Stomach (tissue), 19 donors: ENCODE results near the gene CRTAC1. TPM values are rescaled to one million over a fixed set of nuclear protein-coding genes. Genes with fewer than 3 reads are reported as not detected.
A peak's percentile ranks its signal among the peaks of the same experiment; 100 is the strongest.

ENCODE experiments used
- DNase-seq, 2 donors: peaks; one replicate each; pipeline versions ENCODE4 v3.0.0 to v3.0.0-alpha.2; 2013 to 2019
- H3K27ac ChIP-seq, 5 donors: fragments of 200-600 bp in 4 of 5; sonication (generic) in 4 of 5; one replicate each; pipeline ENCODE4 v1.5.1; 2013 to 2019; ENCODE audit warnings: mild to moderate bottlenecking in 1 of 5, moderate library complexity in 1 of 5
- H3K27me3 ChIP-seq, 3 donors: fragments of 200-600 bp; sonication (generic); one replicate each; pipeline ENCODE4 v1.5.1; 2017 to 2019; ENCODE audit warnings: mixed run types in 1 of 3
- H3K36me3 ChIP-seq, 4 donors: fragments of 200-600 bp; sonication (generic); 1 replicate in 3 of 4; 2 replicates in 1 of 4; pipeline ENCODE4 v1.5.1; 2016 to 2019
- H3K4me1 ChIP-seq, 4 donors: fragments of 200-600 bp; sonication (generic); one replicate each; pipeline ENCODE4 v1.5.1; 2016 to 2019
- H3K4me3 ChIP-seq, 4 donors: fragments of 200-600 bp; sonication (generic) in 3 of 4; one replicate each; pipeline ENCODE4 v1.5.1; 2016 to 2019; ENCODE audit warnings: mild to moderate bottlenecking in 1 of 4
- H3K9me3 ChIP-seq, 4 donors: fragments of 200-600 bp; sonication (generic); one replicate each; pipeline ENCODE4 v1.5.1; 2016 to 2019
- CTCF ChIP-seq, 7 experiments: fragments of 450-650 bp in 4 of 7; fragments of 200-600 bp in 3 of 7; sonication (generic) in 3 of 7; IDR thresholded peaks; one replicate each; pipeline ENCODE4 v1.5.1; 2016 to 2019; ENCODE audit warnings: antibody characterized with exemption in 7 of 7, control low read depth in 2 of 7, mild to moderate bottlenecking in 1 of 7
- EP300 ChIP-seq: sonication (generic); formaldehyde crosslinking; IDR thresholded peaks from one replicate; pipeline ENCODE4 v1.6.1; 2017; ENCODE audit warnings: antibody characterized with exemption
- POLR2A ChIP-seq, 4 donors: fragments of 450-650 bp; IDR thresholded peaks; one replicate each; pipeline ENCODE4 v1.6.1; 2016; ENCODE audit warnings: antibody characterized with exemption in 4 of 4, control low read depth in 2 of 4, mild to moderate bottlenecking in 1 of 4, moderate library complexity in 1 of 4
- POLR2AphosphoS5 ChIP-seq, 3 donors: sonication (generic); formaldehyde crosslinking; IDR thresholded peaks; one replicate each; pipeline ENCODE4 v1.6.1; 2016; ENCODE audit warnings: antibody characterized with exemption in 3 of 3
- WGBS, 5 donors: extraction: QIAGEN DNeasy Blood & Tissue Kit in 3 of 5; methylation state at CpG; one replicate each; pipeline versions ENCODE4 v1.1.5 to v1.1.7; 2013 to 2018; 5-methylcytosine and 5-hydroxymethylcytosine counted together
- intact Hi-C: fragments of 100-400 bp; cut with DNase I; formaldehyde crosslinking; loops from one replicate; pipeline ENCODE4 v1.15.1; 2023; ENCODE audit warnings: low total_unique reads
- long read RNA-seq, 10 donors: transcript quantifications; one replicate each; lab custom pipeline, GENCODE V29; 2026
- polyA plus RNA-seq, 3 donors: library from polyadenylated mRNA; stranded (reverse); fragments of 200-250 nt; gene quantifications; one replicate each; pipeline ENCODE4 v1.2.3, GENCODE V29; 2013
- total RNA-seq, 5 donors: library from RNA; depleted of rRNA; stranded (reverse); fragments of >200 nt; gene quantifications; one replicate each; pipeline versions ENCODE4 v1.1.0 to v1.2.3, GENCODE V29; 2014 to 2016
- donor health status: healthy with polysubstance abuse.
- donor health status: Bipolar disorder and iron deficiency.
- donor health status: healthy.

CRTAC1 gene, protein sequence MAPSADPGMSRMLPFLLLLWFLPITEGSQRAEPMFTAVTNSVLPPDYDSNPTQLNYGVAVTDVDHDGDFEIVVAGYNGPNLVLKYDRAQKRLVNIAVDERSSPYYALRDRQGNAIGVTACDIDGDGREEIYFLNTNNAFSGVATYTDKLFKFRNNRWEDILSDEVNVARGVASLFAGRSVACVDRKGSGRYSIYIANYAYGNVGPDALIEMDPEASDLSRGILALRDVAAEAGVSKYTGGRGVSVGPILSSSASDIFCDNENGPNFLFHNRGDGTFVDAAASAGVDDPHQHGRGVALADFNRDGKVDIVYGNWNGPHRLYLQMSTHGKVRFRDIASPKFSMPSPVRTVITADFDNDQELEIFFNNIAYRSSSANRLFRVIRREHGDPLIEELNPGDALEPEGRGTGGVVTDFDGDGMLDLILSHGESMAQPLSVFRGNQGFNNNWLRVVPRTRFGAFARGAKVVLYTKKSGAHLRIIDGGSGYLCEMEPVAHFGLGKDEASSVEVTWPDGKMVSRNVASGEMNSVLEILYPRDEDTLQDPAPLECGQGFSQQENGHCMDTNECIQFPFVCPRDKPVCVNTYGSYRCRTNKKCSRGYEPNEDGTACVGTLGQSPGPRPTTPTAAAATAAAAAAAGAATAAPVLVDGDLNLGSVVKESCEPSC
- total RNA-seq: 10 to 100 TPM in 1 of 5 donors, 1 to 10 TPM in 1, under 1 TPM in 1, not detected in 2; 0.37 to 21.4 (median 7.2) TPM
- under 1 TPM; 0.06 to 0.93 (median 0.61) TPM for polyA plus RNA-seq
- long read RNA-seq, donor 1: 0 reads
- long read RNA-seq, donor 2: 0 reads
- long read RNA-seq, donor 3: 0 reads
- long read RNA-seq, donor 4: 0 reads
- long read RNA-seq, donor 5: 0 reads
- long read RNA-seq, donor 6: 0 reads
- long read RNA-seq, donor 7, partial matches to known transcripts: 0 of 2 reads
- long read RNA-seq, donor 7, other reads (novel, unspliced or antisense): 0 of 2 reads
- long read RNA-seq, donor 8: 0 reads
- long read RNA-seq, donor 9: 0 reads
- long read RNA-seq, donor 10: 0 reads

GRCh38 chr10:98030093-98030821 is at the start of gene CRTAC1:
Gene CRTAC1, minus strand, starts transcription at chr10:98030621. Its CDS starts 149 bp downstream, at chr10:98030472.
- H3K9me3 ChIP-seq: no peaks in the 10 kb centered on the region
- intact Hi-C loops: no loop called here
- H3K36me3 ChIP-seq: no peaks in the 10 kb centered on the region
- H3K27ac ChIP-seq: no peak within 1 kb of the TSS
- peaks cover 10 to 98% (median 61%) of the 10 kb centered on the region in 3 donors for H3K27me3 ChIP-seq
- H3K4me1 ChIP-seq: peaks cover 16 to 26% (median 21%) of the 10 kb centered on the region in 4 donors
- 0 to 3% (median 2%) methylated on average over 7 to 86 of the region's 86 CpGs for WGBS, 5 donors
- DNase-seq: peak; percentile 29 to 87
- no peak for TF ChIP-seq POLR2AphosphoS5 (IDR thresholded peaks at IDR 0.05)
- TF ChIP-seq EP300: no peak
- TF ChIP-seq CTCF (IDR thresholded peaks at IDR 0.05): no peak
- no peak for TF ChIP-seq POLR2A (IDR thresholded peaks at IDR 0.05)
- peak within 1 kb of the TSS; percentile 39 to 52 (median 48) for H3K4me3 ChIP-seq

GRCh38 chr10:98078774-98079173 is 48.4 kb upstream of the CRTAC1 start:
- H3K36me3 ChIP-seq: no peaks in the 10 kb centered on the region
- TF ChIP-seq CTCF (IDR thresholded peaks at IDR 0.05): no peak
- TF ChIP-seq EP300: no peak
- TF ChIP-seq POLR2AphosphoS5 (IDR thresholded peaks at IDR 0.05): no peak
- TF ChIP-seq POLR2A (IDR thresholded peaks at IDR 0.05): no peak
- no peaks in the 10 kb centered on the region for H3K4me1 ChIP-seq
- no peak overlapping the region for H3K4me3 ChIP-seq
- intact Hi-C loops: no loop called here
- no peak for DNase-seq
- peaks cover 0 to 21% (median 10%) of the 10 kb centered on the region in 3 donors for H3K27me3 ChIP-seq
- no peaks in the 10 kb centered on the region for H3K9me3 ChIP-seq
- 85 to 100% (median 97%) methylated on average over 1 of the region's 1 CpG for WGBS, 5 donors
- no peak overlapping the region for H3K27ac ChIP-seq

- intact Hi-C loops: no loop called here
- TF ChIP-seq POLR2A (IDR thresholded peaks at IDR 0.05) (no peak), POLR2AphosphoS5 (IDR thresholded peaks at IDR 0.05) (no peak), EP300 (no peak), CTCF (IDR thresholded peaks at IDR 0.05) (no peak)
- 56 to 77% (median 68%) methylated on average over 1 of the region's 1 CpG for WGBS, 5 donors
- no peak overlapping the region for H3K27ac ChIP-seq
- H3K36me3 ChIP-seq: no peaks in the 10 kb centered on the region
- H3K27me3 ChIP-seq: peaks cover 0 to 30% (median 0%) of the 10 kb centered on the region in 3 donors
- H3K9me3 ChIP-seq: no peaks in the 10 kb centered on the region
- no peaks in the 10 kb centered on the region for H3K4me1 ChIP-seq
- no peak overlapping the region for H3K4me3 ChIP-seq
- no peak for DNase-seq
Measured at GRCh38 chr10:98077223-98077622, 46.8 kb upstream of the CRTAC1 start.
